GM12878 (cell line): Measurements from ENCODE around the gene AGAP1.

Experiments used
- CTCF ChIP-seq, 3 experiments: IDR thresholded peaks in 2 of 3; conservative IDR thresholded peaks in 1 of 3; 2 replicates each; pipeline ENCODE4 v1.5.1; 2011; ENCODE audit warnings: low read depth in 3 of 3, low read length in 3 of 3, mild to moderate bottlenecking in 3 of 3, control low read depth in 2 of 3, moderate library complexity in 2 of 3, inconsistent platforms in 1 of 3, mixed read lengths in 1 of 3; ENCODE audit not compliant: control insufficient read depth in 2 of 3, insufficient read depth in 1 of 3; ENCODE audit errors: extremely low read depth in 1 of 3
- EP300 ChIP-seq, 2 experiments: fragments of 150-350 bp in 1 of 2; IDR thresholded peaks; 2 replicates each; pipeline ENCODE4 v1.6.1; 2011 to 2012; ENCODE audit warnings: low read depth in 2 of 2, low read length in 2 of 2, borderline replicate concordance in 1 of 2, improper control_type of control experiment in 1 of 2, inconsistent platforms in 1 of 2; ENCODE audit not compliant: control insufficient read depth in 1 of 2
- MYC ChIP-seq: IDR thresholded peaks from 2 replicates; pipeline ENCODE4 v1.6.1; 2011; ENCODE audit warnings: mild to moderate bottlenecking, low read length, moderate library complexity, inconsistent platforms; ENCODE audit not compliant: insufficient read depth, insufficient replicate concordance, insufficient read length, severe bottlenecking
- SMC3 ChIP-seq: IDR thresholded peaks from 2 replicates; pipeline ENCODE4 v1.6.1; 2011; ENCODE audit warnings: low read length, improper control_type of control experiment, borderline replicate concordance

GRCh38 chr2:236119476-236119875 is 625.6 kb downstream of the AGAP1 start:
- TF ChIP-seq CTCF (IDR thresholded peaks at IDR 0.05 in 2 of 3, conservative IDR thresholded peaks at IDR 0.05 in 1 of 3; ENCODE audit: control insufficient read depth in 2 of 3, extremely low read depth in 1 of 3, insufficient read depth in 1 of 3, low read depth in 3 of 3, low read length in 3 of 3) (no peak), SMC3 (no peak), EP300 (IDR thresholded peaks at IDR 0.05; ENCODE audit: borderline replicate concordance in 1 of 2, control insufficient read depth in 1 of 2, low read depth in 2 of 2, low read length in 2 of 2) (no peak), MYC (no peak)
